GM20431 (cell line): ENCODE measurements around the gene SP9.
"Not testable (repeated sequence)": the region's sequence is repeated elsewhere in the genome, so short reads cannot be mapped to it uniquely, and the experiment has no call there.

Experiments used
- in situ Hi-C: fragments of 300-500 bp; cut with MseI, MboI; formaldehyde crosslinking; loops from one replicate; pipeline ENCODE4 v1.15.0; 2020; ENCODE audit warnings: low sequenced_read_pairs; ENCODE audit not compliant: unreplicated experiment

Gene SP9

DNA sequence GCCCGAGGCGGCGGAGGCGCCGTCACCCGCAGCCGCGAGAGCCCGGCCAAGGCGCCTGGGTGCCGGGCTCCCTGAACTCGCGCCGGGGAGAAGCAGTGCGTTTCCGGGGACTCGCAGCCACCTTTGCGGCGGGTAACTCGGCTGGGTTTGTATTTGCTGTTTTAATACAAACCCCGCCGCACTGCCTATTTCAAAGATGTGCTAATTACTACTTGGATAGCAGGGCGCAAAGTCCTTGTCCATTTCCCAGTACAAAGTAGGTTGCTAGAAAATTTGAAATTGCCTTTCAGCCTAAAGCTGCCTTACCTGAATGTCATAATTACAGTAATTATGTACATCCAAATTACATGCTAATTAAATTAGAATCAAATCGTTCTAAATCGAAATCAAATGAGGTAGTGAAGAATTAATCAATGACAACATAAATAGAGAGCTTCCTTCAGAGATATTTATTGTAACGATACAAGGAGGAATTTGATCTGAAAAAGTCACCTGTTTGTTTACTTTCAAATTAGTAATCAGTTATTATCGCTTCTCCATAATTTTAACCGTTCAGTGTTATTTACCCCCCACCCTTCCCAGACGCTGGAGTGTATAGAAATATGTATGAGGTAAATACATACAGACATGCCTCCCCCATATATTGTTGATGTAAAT is 8.1 kb downstream of the SP9 start:
- in situ Hi-C loops, result loop anchor here (25.0 kb wide), 1 partner anchor 931 kb away; no protein-coding TSS in a partner anchor

DNA sequence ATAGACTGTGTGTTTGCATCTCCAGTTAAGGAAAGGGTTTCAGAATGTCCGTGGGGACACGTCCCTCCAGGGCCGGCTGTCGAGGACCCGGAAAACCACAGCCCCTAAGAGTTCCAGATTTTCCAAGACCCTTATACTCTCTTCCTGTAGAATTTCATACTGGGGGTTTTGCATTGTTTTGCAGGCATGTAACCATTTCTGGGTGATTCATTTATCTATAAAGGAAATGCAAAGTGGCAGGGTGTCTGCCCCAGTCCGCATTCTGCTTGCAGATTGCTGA is 8.5 kb downstream of the SP9 start:
- in situ Hi-C loops, result loop anchor here (25.0 kb wide), 1 partner anchor 931 kb away; no protein-coding TSS in a partner anchor

DNA sequence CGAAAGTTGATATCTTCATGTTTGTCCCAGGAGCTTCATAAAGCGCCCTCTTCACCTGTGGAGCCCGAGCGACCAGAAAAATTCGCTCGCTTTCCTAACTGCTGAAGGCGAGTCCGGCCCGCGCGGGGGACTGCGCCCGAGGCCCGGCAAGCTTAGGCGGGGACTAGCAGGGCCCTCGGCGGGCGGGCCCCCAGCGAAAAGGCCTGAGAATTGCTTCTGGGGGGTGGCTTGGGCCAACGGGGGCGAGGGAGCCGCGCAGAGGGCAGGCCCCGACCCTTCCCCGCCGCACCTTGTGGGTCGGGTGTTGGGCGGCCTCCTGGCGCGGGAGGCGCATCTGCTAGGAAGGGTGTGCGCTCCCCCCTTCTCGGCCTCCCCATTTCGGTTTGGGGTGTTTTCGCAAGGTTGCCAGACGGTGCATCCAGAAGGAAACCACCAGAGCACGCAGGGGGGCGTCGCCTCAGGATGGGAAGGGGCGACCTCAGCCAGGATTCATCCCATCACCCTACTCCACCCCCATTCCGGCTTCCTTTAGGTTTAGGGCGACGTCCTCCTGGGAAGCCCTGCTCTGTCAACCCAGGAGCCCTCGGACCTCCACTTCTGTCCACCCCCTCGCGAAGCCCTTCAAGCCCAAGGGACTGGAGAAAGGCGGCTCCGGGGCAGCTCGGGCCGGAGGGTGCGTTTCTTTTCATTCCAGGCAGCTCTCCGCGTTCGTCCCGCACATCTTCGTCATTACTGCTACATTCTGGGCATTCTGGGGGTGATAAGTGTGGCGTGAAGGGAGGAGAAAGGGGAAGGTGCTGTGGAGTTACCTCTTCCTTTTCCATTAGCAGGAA is 9.1 kb downstream of the SP9 start:
- in situ Hi-C loops, result loop anchor here (25.0 kb wide), 1 partner anchor 932 kb away; no protein-coding TSS in a partner anchor

DNA sequence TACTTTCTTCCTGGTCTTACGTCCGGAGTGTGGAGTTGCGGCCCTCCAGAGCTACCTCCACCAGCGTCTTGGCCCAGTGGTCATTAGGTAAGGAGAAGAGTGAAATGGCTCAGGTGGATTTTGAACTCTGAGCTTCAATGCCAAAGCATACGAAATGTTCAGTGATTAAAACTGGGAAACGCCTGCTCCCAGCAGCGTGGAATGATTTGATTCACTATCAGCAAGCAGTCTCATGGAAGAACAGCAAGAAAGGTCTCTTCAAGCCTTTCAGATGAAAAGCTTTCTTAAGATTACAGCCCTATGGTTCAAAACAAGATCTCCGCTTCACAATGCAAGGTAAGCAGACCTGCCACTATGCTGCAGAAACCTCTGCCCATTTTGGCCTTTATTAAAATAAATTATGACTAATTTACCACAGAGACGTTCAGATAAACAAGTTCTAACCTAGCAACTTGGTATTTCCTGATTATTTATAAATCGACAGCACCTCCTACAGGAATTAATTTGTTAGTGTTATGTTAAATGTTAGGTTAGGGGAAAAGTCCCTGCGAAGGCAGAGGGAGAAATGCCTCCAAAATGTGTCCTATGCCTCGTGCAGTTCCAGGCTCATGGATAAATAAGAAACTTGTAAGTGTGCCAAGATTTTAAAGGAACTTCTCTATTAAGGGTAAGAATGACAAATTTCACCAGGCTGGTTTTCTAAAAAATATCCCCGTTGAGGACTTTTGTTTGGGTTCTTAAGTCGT is 10.1 kb downstream of the SP9 start:
- in situ Hi-C loops, result loop anchor here (25.0 kb wide), 1 partner anchor 933 kb away; no protein-coding TSS in a partner anchor

GRCh38 chr2:174350018-174350417 is 15.3 kb downstream of the SP9 start:
- in situ Hi-C loops, result no loop called here

DNA sequence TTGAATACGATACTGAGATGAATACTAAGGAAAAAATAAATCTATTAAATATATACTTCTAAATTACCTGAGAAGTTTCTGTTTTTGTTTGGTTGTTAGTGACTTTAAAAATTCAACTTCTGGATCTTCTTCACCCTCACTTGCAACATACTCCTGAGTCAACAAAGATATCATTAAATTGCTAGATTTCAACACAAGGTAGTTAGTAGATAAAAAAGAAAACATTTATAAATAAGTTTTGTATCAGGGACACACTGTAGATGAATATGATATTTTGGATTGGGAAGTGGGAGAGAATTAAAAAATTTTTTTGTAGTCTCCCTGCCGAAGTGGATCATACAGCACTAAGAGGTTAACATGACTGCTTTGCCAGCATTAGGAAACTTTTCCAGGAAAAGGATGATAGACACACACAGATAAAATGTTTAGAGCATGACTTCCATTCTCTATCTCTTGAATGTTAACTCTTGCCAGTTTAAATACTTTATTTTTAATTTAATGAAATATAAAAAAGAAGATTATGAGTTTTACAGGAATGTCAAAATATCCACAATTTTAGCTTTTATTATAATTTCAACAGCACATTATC is 15.9 kb downstream of the SP9 start:
- in situ Hi-C loops, result no loop called here

DNA sequence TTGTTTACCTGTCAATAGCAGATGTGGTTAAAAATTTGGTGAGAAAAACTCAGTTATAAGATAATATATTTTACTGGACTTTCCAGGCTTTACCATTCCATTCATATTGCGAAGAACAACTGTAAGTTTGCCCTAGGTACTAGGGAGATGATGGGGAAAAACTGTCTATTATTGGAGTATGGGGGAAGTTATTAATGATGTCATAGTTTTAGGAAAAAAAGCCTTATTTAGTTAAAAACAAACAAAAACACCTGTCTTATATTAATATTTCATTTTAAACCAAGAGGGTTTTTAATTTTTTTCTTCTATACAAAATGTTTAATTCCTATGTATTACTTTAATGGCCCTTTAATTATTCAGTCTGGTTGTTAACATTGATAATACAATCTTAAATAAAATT is 18.2 kb downstream of the SP9 start:
- in situ Hi-C loops, result no loop called here

DNA sequence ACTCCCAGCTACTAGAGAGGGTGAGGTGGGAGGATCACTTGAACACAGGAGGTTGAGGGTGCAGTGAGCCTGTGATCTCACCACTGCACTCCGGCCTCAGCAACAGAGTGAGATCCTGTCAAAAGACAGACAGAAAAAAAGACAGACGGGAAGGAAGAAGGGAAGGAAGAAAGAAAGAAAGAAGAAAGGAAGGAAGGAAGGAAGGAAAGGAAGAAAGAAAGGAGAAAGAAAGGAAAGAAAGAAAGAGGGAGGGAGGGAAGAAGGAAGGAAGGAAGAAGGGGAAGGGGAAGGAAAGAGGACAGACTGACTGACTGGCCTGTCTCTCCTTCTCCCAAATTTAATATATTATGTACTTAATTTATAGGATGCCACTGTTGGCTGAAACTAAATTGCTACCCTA is 21.6 kb downstream of the SP9 start:
- in situ Hi-C loops, result no loop called here

GRCh38 chr2:174359663-174360062 is 24.9 kb downstream of the SP9 start:
- in situ Hi-C loops, result not testable (repeated sequence)

- in situ Hi-C loops, result no loop called here
Measured at GRCh38 chr2:174362949-174363348, 28.2 kb downstream of the SP9 start.

- in situ Hi-C loops, result not testable (repeated sequence)
Measured at GRCh38 chr2:174363492-174364225, 28.9 kb downstream of the SP9 start.

DNA sequence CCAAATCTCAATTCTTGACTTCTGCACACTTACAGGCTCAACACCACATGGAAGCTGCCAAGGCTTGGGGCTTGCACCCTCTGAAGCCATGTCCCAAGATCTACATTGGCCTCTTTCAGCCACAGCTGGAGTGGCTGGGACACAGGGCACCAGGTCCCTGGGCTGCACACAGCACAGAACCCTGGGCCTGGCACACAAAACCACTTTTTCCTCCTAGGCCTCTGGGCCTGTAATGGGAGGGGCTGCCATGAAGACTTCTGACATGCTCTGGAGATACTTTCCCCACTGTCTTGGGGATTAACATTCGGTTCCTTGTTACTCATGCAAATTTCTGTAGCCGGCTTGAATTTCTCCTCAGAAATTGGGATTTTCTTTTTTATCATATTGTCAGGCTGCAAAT is 29.9 kb downstream of the SP9 start:
- in situ Hi-C loops, result no loop called here

- in situ Hi-C loops, result no loop called here
Measured at GRCh38 chr2:174365571-174365970, 30.8 kb downstream of the SP9 start.

GRCh38 chr2:174368691-174369090 is 33.9 kb downstream of the SP9 start:
- in situ Hi-C loops, result no loop called here

DNA sequence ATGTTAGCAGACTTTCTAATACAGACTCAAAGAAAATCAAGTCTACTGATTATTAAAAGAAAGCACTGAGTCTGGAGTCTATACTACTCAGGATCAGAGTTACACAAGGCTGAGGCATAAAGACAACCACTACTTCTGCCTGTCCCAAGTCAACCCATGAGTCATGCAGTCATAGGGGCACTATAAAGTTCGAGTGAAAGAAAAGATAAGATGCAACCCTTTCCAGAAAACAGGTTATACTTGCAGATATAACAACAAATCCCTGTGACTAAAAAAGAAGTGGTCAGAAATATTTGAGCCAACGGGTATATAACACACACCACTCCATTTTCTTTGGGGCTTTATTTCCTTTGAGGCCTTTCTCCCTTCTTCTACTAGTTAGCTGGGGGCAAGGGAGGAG is 42.2 kb downstream of the SP9 start:
- in situ Hi-C loops, result no loop called here

- in situ Hi-C loops, result no loop called here
Measured at GRCh38 chr2:174383796-174384195, 49.0 kb downstream of the SP9 start.

GRCh38 chr2:174385201-174385600 is 50.4 kb downstream of the SP9 start:
- in situ Hi-C loops, result no loop called here
